AG08395 (cell line): ENCODE results near the gene RNF175.
A peak's percentile ranks its signal among the peaks of the same experiment; 100 is the strongest.
"Not testable (repeated sequence)": the region's sequence is repeated elsewhere in the genome, so short reads cannot be mapped to it uniquely, and the experiment has no call there.

Experiments used
- DNase-seq: peaks from one replicate; pipeline ENCODE4 v3.0.0; 2012; ENCODE audit warnings: mixed read lengths, low spot score

Gene RNF175

DNA sequence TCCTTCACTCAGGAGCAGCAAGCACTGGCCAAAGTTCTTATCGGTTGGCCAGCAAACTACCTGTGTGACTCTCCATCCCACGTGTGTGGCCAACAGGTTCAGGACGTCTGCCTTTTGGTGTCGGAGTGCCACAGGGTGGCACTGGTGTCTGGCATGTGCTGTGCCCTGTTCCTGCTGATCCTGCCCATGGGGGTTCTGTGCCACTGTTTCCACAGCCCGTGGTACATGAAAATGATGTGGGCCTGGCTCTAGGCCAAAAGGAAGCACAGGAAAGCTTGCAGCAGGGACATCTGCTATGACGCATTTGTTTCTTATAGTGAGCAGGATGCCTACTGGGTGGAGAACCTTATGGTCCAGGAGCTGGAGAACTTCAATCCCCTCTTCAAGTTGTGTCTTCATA, 80.3 kb downstream of the RNF175 start:
- DNase-seq, result no peak

DNA sequence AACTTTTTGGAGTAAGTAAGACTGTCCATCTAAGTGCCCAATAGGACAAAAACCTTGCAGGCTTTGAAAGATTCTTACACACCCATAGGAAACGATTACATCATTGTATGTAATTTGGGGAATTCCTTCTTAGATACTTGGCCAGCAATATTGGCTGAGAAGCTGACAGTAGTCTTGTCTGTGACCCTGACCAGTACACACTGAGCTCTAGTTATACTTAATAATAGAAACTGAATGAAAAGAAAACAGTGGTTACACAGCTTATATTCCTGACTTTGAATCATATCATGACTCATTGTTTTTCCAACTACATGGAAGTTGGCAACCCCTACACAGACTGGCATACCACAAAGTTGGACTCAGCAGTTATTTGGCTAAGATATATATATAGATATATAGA, 82.8 kb downstream of the RNF175 start:
- DNase-seq, result peak; percentile 52

DNA sequence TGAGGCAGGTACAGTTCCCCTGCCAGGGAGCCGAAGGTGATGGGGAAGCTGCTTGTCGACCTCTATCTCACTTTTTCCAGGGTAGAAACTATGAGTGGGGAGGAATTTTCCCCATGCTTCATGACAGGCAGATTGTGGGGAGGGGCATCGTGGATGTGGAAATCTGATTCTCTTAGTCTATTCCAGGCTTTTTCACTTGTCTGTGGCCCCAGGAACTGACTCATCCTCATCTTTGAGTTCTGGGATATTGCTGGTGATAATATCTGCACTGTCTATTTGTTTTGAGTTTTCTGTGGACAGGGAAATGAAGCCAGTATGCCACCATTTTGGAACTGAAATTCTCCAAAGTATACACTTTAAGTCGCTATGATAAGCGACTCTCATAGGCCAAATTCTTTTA, 83.3 kb downstream of the RNF175 start:
- no peak for DNase-seq

DNA sequence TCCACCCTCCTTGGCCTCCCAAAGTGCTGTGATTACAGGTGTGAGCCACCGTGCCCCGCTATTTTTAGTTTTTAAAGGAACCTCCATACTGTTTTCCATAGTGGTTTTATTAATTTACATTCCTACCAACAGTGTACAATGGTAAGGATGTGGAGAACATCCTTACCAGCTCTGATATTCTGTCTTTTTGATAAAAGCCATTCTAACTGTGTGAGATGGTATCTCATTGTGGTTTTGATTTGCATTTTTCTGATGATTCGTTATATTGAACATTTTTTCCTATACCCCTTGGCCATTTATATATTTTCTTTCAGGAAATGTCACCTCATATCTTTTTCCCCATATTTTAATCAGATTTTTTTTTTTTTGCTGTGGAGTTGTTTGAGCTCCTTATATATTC, 90.0 kb downstream of the RNF175 start:
- no peak for DNase-seq

DNA sequence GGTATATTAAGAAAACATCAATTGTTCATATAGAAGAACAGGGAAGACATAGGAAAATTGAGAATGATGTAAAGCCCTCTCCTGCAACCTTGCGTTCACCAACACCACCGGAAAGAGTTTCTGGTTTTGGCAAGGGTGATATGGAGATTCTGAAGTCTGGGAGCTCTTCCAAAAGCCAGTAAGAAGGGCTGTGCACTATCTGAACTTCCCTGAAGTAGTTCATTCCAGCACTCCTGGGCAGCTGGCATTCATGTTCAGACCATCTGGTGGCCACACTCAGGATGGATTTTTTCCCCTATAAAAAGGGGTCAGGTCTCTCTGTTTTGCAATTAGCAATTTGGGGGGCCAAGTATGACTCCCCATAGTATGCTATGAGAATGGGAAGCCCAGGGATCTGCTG, 91.2 kb downstream of the RNF175 start:
- DNase-seq, result no peak

DNA sequence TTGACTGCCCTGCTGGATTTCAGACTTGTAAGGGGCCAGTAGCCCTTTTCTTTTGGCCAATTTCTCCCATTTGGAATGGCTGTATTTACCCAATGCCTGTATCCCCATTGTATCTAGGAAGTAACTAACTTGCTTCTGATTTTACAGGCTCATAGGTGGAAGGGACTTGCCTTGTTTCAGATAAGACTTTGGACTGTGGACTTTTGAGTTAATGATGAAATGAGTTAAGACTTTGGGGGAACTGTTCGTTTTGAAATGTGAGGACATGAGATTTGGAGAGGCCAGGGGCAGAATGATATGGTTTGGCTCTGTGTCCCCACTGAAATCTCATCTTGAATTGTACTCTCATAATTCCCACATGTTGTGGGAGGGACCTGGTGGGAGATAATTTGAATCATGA, 93.3 kb downstream of the RNF175 start:
- not testable (repeated sequence) for DNase-seq

DNA sequence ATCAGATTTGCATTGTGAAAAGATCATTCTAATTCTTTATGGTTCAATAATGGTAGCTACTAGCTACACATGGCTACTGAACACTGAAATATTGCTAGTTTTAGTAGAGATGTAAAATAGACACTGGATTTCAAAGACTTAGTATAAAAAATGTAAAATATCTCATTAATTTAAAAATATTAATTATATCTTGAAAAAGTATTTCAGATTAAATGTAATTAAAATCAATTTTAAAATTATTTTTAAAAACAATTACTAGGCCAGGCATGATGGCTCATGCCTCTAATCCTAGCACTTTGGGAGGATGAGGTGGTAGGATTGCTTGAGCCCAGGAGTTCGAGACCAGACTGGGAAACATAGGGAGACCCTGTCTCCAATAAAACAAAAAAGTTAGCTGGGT, 96.2 kb downstream of the RNF175 start:
- DNase-seq, result no peak

DNA sequence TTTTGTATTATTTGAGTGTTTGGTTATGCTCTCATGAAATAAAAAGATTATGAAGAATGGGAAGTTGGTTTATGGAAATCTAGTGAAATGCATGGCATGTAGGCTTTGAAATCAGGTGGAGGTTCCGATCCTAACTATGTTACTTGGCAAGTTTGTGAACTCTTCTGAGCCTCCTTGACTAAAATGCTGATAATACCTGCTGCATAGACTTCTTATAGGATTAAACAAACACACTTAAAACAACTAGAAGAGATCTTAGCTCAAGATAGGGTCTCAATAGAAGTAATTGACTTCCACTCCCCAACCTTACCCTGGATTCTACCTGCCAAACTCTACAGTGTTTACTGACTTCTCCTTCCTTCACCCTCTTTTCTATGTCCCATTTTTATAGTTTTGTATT, 97.9 kb downstream of the RNF175 start:
- no peak for DNase-seq

DNA sequence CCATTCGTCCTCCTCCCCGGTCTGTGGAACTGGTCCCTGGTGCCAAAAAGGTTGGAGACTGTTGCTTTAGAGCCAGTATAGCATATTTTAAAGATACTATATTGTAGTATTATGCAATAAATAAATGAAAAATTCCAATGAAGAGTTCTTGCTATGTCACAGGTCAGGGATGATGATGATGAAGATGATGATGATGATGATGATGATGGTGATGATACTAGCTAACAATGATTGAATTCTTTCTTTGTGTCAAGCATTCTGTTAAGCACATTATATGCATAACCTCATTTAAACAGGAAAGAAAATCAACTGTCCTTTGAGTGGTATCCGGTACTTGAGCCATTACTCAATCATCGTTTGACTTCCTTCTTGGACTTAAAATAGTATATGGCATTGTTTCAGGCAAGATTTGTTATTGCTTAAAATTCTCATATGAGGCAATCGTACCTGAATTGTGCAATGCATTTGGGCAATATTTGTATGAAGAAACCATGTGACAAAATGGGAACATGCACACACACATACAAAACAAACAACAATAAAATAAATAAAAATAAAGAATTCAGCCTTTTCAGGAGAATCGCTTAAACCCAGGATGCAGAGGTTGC, 98.5 kb downstream of the RNF175 start:
- no peak for DNase-seq
